ENCODE data around the gene CELF1.

CELF1 gene

DNA sequence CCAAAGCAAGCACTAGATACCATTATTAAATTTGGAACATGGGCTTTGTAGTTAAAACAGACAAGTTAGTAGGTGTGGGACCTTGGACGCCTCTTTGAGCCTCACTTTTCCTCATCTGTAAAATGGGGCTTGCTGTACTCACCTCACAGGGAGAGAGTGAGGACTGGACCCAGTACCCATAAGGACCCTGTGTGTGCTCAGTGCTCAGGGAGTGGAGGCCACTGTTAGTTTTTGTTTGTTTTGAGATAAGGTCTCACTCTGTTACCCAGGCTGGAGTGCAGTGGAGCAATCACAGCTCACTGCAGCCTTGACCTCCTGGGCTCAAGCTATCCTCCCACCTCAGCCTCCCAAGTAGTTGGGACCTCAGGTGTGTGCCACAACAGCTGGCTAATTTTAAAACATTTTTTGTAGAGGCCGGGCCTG lies 112.9 kb downstream of the CELF1 start:
- no peak overlapping the region for H3K27ac Mint-ChIP-seq (ENCODE audit: low read depth)
- no peak for DNase-seq (ENCODE audit: low spot score in 2 of 2)
- no peaks in the 10 kb centered on the region for H3K4me1 Mint-ChIP-seq
- H3K9me3 Mint-ChIP-seq: no peaks in the 10 kb centered on the region
- no peak overlapping the region for H3K4me3 Mint-ChIP-seq
- H3K27me3 Mint-ChIP-seq: no peaks in the 10 kb centered on the region
- H3K36me3 Mint-ChIP-seq (ENCODE audit: insufficient read depth): no peaks in the 10 kb centered on the region
- no peak for ATAC-seq (replicated peaks; ENCODE audit: extremely low read depth, poor library complexity, severe bottlenecking)

- no peak overlapping the region for H3K4me3 Mint-ChIP-seq
Observed at GRCh38 chr11:47438721-47439120, 114.2 kb downstream of the CELF1 start.

DNA sequence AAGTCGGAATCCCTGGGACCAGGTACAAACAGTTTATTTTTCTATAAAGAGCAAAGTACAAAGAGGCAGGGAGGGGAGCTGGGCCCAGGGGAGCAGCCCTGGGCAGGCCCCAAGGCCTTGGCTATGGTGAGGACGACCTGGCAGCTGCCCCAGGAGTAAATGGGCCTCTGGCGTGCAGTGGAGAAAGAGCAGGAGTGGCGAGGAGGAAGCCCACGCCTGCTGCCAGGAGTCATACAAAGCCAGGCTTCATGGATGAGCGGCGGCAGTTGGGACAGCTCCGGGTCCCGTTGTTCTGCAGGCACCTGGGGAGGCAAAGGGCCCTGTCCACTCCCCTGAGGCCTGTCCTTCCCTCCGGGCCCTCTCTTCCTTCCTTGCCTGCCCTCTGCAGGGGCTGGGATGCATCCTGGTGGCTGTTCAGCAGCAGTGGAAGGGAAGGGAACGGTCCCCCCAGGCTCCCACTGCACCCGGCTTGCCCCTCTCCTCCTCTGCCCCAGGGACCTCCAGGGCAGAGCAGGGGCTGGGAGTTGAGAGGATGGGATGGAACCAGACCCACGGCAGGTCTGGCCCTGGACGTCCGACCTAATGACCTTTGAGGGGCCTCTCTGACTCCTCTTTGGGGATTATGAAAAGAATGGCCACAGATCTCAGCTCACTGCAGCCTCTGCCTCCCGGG lies 115.0 kb downstream of the CELF1 start:
- Mint-ChIP-seq H3K27me3 (no peaks in the 10 kb centered on the region), H3K27ac (ENCODE audit: low read depth) (no peak overlapping the region), H3K4me3 (no peak overlapping the region), H3K4me1 (no peaks in the 10 kb centered on the region), H3K36me3 (ENCODE audit: insufficient read depth) (no peaks in the 10 kb centered on the region), H3K9me3 (no peaks in the 10 kb centered on the region)
- DNase-seq (ENCODE audit: low spot score in 2 of 2) (no peak), ATAC-seq (replicated peaks; ENCODE audit: extremely low read depth, poor library complexity, severe bottlenecking) (no peak)

More at GRCh38 chr11:47438721-47439120, 114.2 kb downstream of the CELF1 start:
- Mint-ChIP-seq H3K4me1 (no peaks in the 10 kb centered on the region), H3K36me3 (ENCODE audit: insufficient read depth) (no peaks in the 10 kb centered on the region), H3K27me3 (no peaks in the 10 kb centered on the region), H3K27ac (ENCODE audit: low read depth) (no peak overlapping the region), H3K9me3 (no peaks in the 10 kb centered on the region)
- ATAC-seq (replicated peaks; ENCODE audit: extremely low read depth, poor library complexity, severe bottlenecking) (no peak), DNase-seq (ENCODE audit: low spot score in 2 of 2) (no peak)

- no peaks in the 10 kb centered on the region for H3K27me3 Mint-ChIP-seq
- no peak for DNase-seq (ENCODE audit: low spot score in 2 of 2)
- H3K36me3 Mint-ChIP-seq (ENCODE audit: insufficient read depth): no peaks in the 10 kb centered on the region
- ATAC-seq (replicated peaks; ENCODE audit: extremely low read depth, poor library complexity, severe bottlenecking): no peak
- no peak overlapping the region for H3K27ac Mint-ChIP-seq (ENCODE audit: low read depth)
- no peaks in the 10 kb centered on the region for H3K4me1 Mint-ChIP-seq
- no peak overlapping the region for H3K4me3 Mint-ChIP-seq
- no peaks in the 10 kb centered on the region for H3K9me3 Mint-ChIP-seq
Observed at GRCh38 chr11:47437218-47437745, 115.7 kb downstream of the CELF1 start.

- Mint-ChIP-seq H3K27me3 (no peaks in the 10 kb centered on the region), H3K27ac (ENCODE audit: low read depth) (no peak overlapping the region), H3K9me3 (no peaks in the 10 kb centered on the region), H3K4me1 (no peaks in the 10 kb centered on the region), H3K36me3 (ENCODE audit: insufficient read depth) (no peaks in the 10 kb centered on the region), H3K4me3 (no peak overlapping the region)
- no peak for ATAC-seq (replicated peaks; ENCODE audit: extremely low read depth, poor library complexity, severe bottlenecking)
- DNase-seq (ENCODE audit: low spot score in 2 of 2): no peak
Observed at GRCh38 chr11:47436726-47437125, 116.2 kb downstream of the CELF1 start.

DNA sequence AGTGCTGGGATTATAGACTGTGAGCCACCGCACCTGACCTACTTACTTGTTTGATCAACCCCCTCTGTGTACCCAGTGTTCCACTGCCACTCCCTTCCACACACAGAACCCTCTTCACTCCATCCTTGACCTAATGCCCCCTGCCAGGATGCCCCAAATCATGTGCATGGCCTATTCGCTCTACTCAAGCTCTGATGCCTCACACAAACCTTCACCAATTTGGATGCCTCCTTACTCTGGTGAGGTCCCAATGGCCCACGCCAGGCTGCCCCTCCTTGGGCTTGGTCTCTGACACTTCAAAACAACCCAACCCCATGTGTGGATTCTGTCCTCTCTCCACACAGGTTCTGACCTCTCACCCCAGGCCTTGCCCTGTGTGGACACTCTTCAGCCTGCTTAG lies 117.2 kb downstream of the CELF1 start:
- Mint-ChIP-seq H3K27me3 (no peaks in the 10 kb centered on the region), H3K4me1 (no peaks in the 10 kb centered on the region), H3K36me3 (ENCODE audit: insufficient read depth) (peaks cover 2% of the 10 kb centered on the region), H3K9me3 (no peaks in the 10 kb centered on the region), H3K4me3 (no peak overlapping the region), H3K27ac (ENCODE audit: low read depth) (no peak overlapping the region)
- DNase-seq (ENCODE audit: low spot score in 2 of 2) (no peak), ATAC-seq (replicated peaks; ENCODE audit: extremely low read depth, poor library complexity, severe bottlenecking) (no peak)

DNA sequence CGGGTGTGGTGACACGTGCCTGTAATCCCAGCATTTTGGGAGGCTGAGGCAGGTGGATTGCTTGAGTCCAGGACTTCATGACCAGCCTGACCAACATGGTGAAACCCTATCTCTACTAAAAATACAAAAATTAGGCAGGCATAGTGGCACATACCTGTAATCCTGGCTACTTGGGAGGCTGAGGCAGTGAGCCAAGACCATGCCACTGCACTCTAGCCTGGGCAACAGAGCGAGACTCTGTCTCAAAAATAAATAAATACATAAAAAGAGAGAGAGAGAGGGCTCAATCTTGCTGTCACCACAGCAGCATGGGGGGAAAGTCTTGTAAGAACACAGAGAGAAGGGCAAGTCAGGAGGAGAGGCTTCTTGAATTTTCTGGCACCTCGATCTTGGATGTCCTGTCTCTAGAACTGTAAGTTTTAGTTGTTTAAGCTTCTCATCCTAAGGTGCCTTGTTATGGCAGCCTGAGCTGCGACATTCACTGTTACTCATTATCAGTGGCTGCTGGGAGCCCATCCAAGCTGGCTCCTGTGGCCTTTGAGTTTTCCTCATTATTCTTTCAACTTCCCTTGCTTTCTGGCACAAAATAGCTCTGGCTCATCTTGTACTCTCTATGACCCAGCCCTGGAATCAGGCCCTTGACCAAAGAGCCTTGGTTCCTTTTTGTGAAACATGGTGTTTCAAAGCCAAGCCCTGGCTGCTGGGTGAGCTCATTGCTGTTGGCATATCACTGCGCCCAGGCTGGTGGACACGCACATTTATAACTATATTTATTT lies 118.7 kb downstream of the CELF1 start:
- peaks cover 3% of the 10 kb centered on the region for H3K36me3 Mint-ChIP-seq (ENCODE audit: insufficient read depth)
- no peak overlapping the region for H3K4me3 Mint-ChIP-seq
- no peak for ATAC-seq (replicated peaks; ENCODE audit: extremely low read depth, poor library complexity, severe bottlenecking)
- no peak for DNase-seq (ENCODE audit: low spot score in 2 of 2)
- H3K4me1 Mint-ChIP-seq: no peaks in the 10 kb centered on the region
- H3K27ac Mint-ChIP-seq (ENCODE audit: low read depth): no peak overlapping the region
- H3K9me3 Mint-ChIP-seq: no peaks in the 10 kb centered on the region
- H3K27me3 Mint-ChIP-seq: no peaks in the 10 kb centered on the region

GRCh38 chr11:47433157-47433556 lies 119.8 kb downstream of the CELF1 start:
- DNase-seq (ENCODE audit: low spot score in 2 of 2): no peak
- Mint-ChIP-seq H3K4me3 (no peak overlapping the region), H3K27me3 (no peaks in the 10 kb centered on the region), H3K9me3 (no peaks in the 10 kb centered on the region), H3K4me1 (no peaks in the 10 kb centered on the region), H3K36me3 (ENCODE audit: insufficient read depth) (peaks cover 3% of the 10 kb centered on the region), H3K27ac (ENCODE audit: low read depth) (no peak overlapping the region)
- ATAC-seq (replicated peaks; ENCODE audit: extremely low read depth, poor library complexity, severe bottlenecking): no peak

DNA sequence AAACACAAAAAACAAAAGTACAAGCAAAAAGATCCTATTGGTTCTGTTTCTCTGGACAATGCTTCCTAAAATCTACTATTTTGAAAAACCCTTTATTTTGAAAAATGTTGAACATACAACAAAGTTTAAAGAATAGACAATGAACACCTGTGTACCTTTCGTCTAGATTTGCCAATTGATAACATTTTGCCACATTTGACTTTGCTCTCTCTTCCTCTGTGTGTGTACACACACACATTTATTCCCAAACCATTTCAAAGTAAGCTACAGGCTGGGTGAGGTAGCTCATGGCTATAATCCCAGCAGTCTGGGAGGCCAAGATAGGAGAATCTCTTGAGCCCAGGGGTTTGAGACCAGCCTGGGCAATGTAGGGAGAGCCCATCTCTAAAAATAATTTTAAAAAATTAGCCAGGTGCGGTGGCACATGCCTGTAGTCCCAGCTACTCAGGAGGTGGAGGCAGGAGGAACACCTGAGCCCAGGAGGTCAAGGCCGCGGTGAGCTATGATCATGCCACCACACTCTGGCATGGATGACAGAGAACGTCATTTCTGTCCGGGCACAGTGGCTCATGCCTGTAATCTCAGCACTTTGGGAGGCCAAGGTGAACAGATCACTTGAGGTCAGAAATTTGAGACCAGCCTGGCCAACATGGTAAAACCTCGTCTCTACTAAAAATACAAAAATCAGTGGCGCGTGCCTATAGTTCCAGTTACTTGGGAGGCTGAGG lies 121.4 kb downstream of the CELF1 start:
- DNase-seq (ENCODE audit: low spot score in 2 of 2) (no peak), ATAC-seq (replicated peaks; ENCODE audit: extremely low read depth, poor library complexity, severe bottlenecking) (no peak)
- H3K27ac Mint-ChIP-seq (ENCODE audit: low read depth): no peak overlapping the region
- H3K4me1 Mint-ChIP-seq: peaks cover 2% of the 10 kb centered on the region
- H3K4me3 Mint-ChIP-seq: no peak overlapping the region
- peaks cover 5% of the 10 kb centered on the region for H3K36me3 Mint-ChIP-seq (ENCODE audit: insufficient read depth)
- no peaks in the 10 kb centered on the region for H3K27me3 Mint-ChIP-seq
- no peaks in the 10 kb centered on the region for H3K9me3 Mint-ChIP-seq

DNA sequence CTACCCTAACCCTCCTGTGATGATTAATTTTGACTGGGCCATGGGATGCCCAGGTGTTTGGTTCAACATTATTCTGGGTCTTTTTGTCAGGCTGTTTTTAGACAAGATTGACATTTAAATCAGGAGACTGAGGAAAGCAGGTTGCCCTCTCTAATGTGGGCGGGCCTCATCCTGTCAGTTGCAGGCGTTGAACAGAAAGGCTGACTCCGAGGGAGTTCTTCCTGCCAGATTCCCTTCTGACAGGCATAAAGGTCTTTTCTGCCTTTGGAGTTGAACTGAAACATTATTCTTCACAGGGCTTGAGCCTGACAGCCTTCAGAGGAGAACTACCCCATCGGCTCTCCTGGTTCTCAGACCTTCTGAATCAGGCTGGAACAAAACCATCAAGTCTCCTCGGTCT lies 122.4 kb downstream of the CELF1 start:
- Mint-ChIP-seq H3K4me3 (no peak overlapping the region), H3K27me3 (no peaks in the 10 kb centered on the region), H3K27ac (ENCODE audit: low read depth) (no peak overlapping the region), H3K9me3 (no peaks in the 10 kb centered on the region), H3K36me3 (ENCODE audit: insufficient read depth) (peaks cover 8% of the 10 kb centered on the region), H3K4me1 (peaks cover 12% of the 10 kb centered on the region)
- DNase-seq (ENCODE audit: low spot score in 2 of 2) (no peak), ATAC-seq (replicated peaks; ENCODE audit: extremely low read depth, poor library complexity, severe bottlenecking) (no peak)

DNA sequence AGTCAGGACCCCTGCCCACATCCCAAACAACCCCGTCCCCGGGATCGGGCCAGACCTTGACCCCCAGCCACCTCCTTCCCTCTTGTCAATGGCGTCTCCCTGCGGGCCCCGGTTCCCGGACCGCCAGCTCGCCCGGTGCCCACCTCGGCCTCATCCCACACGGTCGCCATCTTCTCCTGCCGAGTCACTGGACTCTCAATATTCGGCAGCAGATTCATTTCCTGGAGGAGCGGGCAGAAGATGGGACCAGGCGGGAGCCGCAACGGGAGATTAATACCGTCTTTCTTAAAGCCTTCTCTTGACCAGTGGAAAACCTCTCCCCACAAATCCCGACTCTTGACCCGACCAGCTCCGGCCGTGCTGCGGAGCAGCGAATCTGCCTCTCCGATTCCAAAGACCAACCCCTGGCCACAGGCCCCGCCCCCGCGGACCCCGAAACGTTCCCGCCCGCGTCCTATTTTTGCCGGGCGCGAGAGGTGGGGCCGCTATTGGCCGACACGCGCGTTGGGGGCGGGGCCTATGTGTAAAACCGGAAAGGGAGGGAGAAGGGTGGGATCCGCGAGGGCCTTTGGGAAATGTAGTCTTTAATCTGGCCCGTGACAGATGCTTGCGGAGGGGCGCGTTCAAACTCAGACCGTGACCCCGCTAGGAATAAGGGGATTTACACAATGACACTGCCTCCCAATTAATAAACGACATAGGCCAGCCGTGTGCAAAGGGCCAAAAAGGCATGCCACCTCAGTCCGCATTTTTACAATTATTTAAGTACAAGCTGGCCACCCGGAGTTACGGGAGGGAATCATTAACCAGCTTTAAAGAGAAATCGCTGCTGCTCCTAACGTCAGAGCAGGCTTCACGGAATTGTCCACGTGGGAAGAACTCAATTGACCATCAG lies 126.6 kb downstream of the CELF1 start, which contains the start of gene PSMC3:
PSMC3 (minus strand) TSS at position 378 of the 895 bp plus-strand sequence; CDS start at position 218, 160 bp downstream.
- Mint-ChIP-seq H3K36me3 (ENCODE audit: insufficient read depth) (peaks cover 23% of the 10 kb centered on the region), H3K27ac (ENCODE audit: low read depth) (peak within 1 kb of the TSS; percentile 99), H3K4me3 (peak within 1 kb of the TSS; percentile 100), H3K27me3 (no peaks in the 10 kb centered on the region), H3K9me3 (no peaks in the 10 kb centered on the region), H3K4me1 (peaks cover 22% of the 10 kb centered on the region)
- DNase-seq (ENCODE audit: low spot score in 2 of 2) (peak; percentile 93 to 96), ATAC-seq (replicated peaks; ENCODE audit: extremely low read depth, poor library complexity, severe bottlenecking) (peak; percentile 96)

- H3K27ac Mint-ChIP-seq (ENCODE audit: low read depth): peak overlapping the region; percentile 99
- no peak for DNase-seq (ENCODE audit: low spot score in 2 of 2)
- H3K9me3 Mint-ChIP-seq: no peaks in the 10 kb centered on the region
- peaks cover 25% of the 10 kb centered on the region for H3K36me3 Mint-ChIP-seq (ENCODE audit: insufficient read depth)
- H3K4me3 Mint-ChIP-seq: peak overlapping the region; percentile 100
- ATAC-seq (replicated peaks; ENCODE audit: extremely low read depth, poor library complexity, severe bottlenecking): no peak
- H3K27me3 Mint-ChIP-seq: no peaks in the 10 kb centered on the region
- peaks cover 22% of the 10 kb centered on the region for H3K4me1 Mint-ChIP-seq
Observed at GRCh38 chr11:47425611-47426010, 127.3 kb downstream of the CELF1 start.

Measured in central memory CD8-positive, alpha-beta T cell (primary cell).